Adipocyte (in vitro differentiated cells): ENCODE data around the gene PHC2.

ENCODE experiments used
- DNase-seq: peaks from one replicate; pipeline ENCODE4 v3.0.0-alpha.2; 2015; ENCODE audit warnings: low read depth
- H3K27me3 ChIP-seq: replicated peaks from 2 replicates; pipeline ENCODE4 v1.7.0; 2013; ENCODE audit warnings: mild to moderate bottlenecking, low read length, moderate library complexity; ENCODE audit not compliant: control insufficient read depth, insufficient read depth
- H3K36me3 ChIP-seq: 2 replicates; pipeline ENCODE4 v1.7.0; 2013; ENCODE audit warnings: low read length, mild to moderate bottlenecking, moderate library complexity; ENCODE audit not compliant: control insufficient read depth, insufficient read depth, severe bottlenecking
- H3K4me1 ChIP-seq: 2 replicates; pipeline ENCODE4 v1.7.0; 2013; ENCODE audit warnings: mild to moderate bottlenecking, low read length, moderate library complexity; ENCODE audit not compliant: control insufficient read depth, insufficient read depth
- H3K4me3 ChIP-seq: 2 replicates; pipeline ENCODE4 v1.7.0; 2013; ENCODE audit warnings: mild to moderate bottlenecking, low read length, moderate library complexity
- H3K9ac ChIP-seq: 2 replicates; pipeline ENCODE4 v1.7.0; 2013; ENCODE audit warnings: mild to moderate bottlenecking, low read length, moderate library complexity
- H3K9me3 ChIP-seq: 2 replicates; pipeline ENCODE4 v1.7.0; 2013; ENCODE audit warnings: mild to moderate bottlenecking, low read length, moderate library complexity; ENCODE audit not compliant: control insufficient read depth

PHC2 gene

DNA sequence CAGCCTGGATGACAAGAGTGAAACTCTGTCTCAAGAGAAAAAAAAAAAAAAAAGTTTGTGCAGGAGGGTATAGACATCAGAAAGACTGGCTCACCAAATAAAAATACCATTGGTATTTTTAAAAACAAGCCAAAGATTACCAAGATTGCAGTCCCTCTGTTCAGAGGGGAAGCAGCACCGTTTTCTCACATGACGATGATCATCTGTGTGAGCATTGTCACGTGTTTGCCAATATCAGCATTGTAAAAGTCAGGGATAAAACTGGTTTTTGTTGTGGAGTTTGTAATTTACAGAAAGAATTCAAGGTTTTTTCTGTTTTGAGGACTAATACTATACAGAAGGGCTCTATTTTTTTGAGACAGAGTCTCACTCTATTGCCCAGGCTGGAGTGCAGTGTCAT, 148.1 kb downstream of the PHC2 start:
- no peak for DNase-seq
- H3K4me3 ChIP-seq, result no peak overlapping the region
- no peaks in the 10 kb centered on the region for H3K9me3 ChIP-seq
- H3K27me3 ChIP-seq, result no peaks in the 10 kb centered on the region
- no peak overlapping the region for H3K9ac ChIP-seq
- no peaks in the 10 kb centered on the region for H3K4me1 ChIP-seq
- peaks cover 72% of the 10 kb centered on the region for H3K36me3 ChIP-seq

DNA sequence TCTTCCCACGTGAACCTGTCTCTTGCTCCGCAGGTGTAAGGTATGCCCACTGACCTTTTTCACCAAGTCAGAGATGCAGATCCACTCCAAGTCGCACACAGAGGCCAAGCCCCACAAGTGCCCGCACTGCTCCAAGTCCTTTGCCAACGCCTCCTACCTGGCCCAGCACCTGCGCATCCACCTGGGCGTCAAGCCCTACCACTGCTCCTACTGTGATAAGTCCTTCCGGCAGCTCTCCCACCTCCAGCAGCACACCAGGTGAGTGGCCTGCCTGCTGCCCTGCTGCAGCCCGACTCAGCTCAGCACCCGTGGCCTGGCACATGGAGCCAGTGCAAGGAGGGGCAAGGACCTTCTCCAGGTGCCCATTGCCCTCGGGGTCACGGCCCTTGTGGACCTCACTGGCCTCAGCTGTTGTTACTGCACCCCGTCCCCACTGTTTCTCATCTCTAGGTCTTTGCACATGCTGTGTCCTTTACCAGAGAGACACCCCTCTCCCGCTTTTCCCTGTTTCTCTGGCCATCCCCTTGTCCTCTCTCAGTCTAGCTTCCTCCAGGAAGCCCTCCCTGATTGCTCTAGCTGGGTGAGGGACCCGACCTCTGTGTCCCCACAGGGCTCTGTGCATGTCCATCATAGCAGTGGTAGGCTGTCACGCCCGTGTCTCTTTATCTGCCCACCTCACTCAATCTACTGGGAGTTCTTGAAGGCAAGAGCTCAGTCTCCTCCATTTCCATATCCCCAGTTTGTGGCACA, 149.2 kb downstream of the PHC2 start:
- no peaks in the 10 kb centered on the region for H3K4me1 ChIP-seq
- DNase-seq, result no peak
- H3K27me3 ChIP-seq, result no peaks in the 10 kb centered on the region
- no peak overlapping the region for H3K9ac ChIP-seq
- peaks cover 81% of the 10 kb centered on the region for H3K36me3 ChIP-seq
- H3K9me3 ChIP-seq, result no peaks in the 10 kb centered on the region
- no peak overlapping the region for H3K4me3 ChIP-seq

GRCh38 chr1:33280091-33280661, 150.7 kb downstream of the PHC2 start:
- Histone ChIP-seq H3K9ac (no peak overlapping the region), H3K36me3 (peaks cover 77% of the 10 kb centered on the region), H3K4me1 (no peaks in the 10 kb centered on the region), H3K27me3 (no peaks in the 10 kb centered on the region), H3K9me3 (no peaks in the 10 kb centered on the region), H3K4me3 (no peak overlapping the region)
- DNase-seq, result no peak

- no peak for DNase-seq
- H3K36me3 ChIP-seq, result peaks cover 55% of the 10 kb centered on the region
- H3K9ac ChIP-seq, result no peak overlapping the region
- no peaks in the 10 kb centered on the region for H3K9me3 ChIP-seq
- no peaks in the 10 kb centered on the region for H3K4me1 ChIP-seq
- H3K27me3 ChIP-seq, result no peaks in the 10 kb centered on the region
- no peak overlapping the region for H3K4me3 ChIP-seq
These were observed 153.3 kb downstream of the PHC2 start for GRCh38 chr1:33277488-33278084.

- DNase-seq, result no peak
- H3K27me3 ChIP-seq, result no peaks in the 10 kb centered on the region
- no peaks in the 10 kb centered on the region for H3K4me1 ChIP-seq
- H3K9me3 ChIP-seq, result no peaks in the 10 kb centered on the region
- peaks cover 48% of the 10 kb centered on the region for H3K36me3 ChIP-seq
- H3K9ac ChIP-seq, result no peak overlapping the region
- H3K4me3 ChIP-seq, result no peak overlapping the region
These were observed 154.2 kb downstream of the PHC2 start for GRCh38 chr1:33276573-33277298.

DNA sequence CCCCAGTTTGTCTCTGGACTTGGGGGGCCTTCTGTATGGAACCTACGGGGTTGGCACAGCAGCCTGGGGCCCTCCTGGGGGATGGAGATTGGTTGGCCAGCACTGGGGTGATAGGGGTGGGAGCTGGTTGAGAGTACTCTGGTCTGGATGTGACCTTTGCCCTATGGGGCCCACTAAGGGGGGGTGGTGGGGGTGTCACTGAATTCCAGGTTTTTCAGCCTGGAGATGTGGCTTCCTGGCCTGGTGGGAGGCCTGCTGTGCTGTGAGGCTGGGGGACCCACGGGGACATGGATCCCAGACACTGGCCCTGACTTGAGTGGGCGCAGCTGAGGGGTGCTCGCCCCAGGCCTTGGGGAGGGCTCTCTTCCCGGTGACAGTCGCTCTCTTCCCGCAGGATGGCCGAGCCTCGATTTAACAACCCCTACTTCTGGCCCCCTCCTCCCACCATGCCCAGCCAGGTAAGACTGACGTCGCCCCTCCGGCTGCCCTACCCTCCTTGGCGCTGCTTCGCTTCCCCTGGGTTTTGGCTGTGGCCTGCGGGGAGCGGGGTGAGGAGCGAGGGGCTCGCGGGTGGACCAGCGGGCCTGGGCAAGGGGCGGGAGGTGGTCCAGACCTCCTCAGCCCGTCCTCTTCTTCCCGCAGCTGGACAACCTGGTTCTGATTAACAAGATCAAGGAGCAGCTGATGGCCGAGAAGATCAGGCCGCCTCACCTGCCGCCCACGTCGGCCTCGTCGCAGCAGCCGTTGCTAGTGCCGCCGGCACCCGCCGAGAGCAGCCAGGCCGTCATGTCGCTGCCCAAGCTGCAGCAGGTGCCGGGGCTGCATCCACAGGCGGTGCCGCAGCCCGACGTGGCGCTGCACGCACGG, 155.0 kb downstream of the PHC2 start:
- Histone ChIP-seq H3K9me3 (no peaks in the 10 kb centered on the region), H3K4me3 (no peak overlapping the region), H3K4me1 (no peaks in the 10 kb centered on the region), H3K9ac (no peak overlapping the region), H3K36me3 (peaks cover 40% of the 10 kb centered on the region), H3K27me3 (no peaks in the 10 kb centered on the region)
- DNase-seq, result no peak

DNA sequence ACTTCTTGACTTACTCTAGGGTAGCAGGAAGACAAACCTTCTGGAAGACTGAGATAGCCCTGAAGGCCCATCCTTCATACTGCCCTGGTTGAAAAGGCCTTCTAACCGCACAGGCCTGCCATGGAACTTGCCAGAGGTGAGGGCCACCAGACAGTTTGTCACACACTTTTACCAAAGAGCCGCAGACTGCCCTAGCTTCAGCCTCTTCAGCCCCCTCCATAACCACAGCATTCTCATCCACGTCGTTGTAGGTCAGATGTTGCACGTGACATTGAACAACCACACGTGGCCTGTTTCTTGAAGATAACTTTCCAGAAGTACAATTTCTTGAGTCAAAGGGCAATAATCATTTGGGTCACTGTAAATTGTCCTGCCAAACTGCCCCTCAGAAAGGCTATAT, 155.7 kb downstream of the PHC2 start:
- H3K4me3 ChIP-seq, result no peak overlapping the region
- H3K27me3 ChIP-seq, result no peaks in the 10 kb centered on the region
- DNase-seq, result no peak
- H3K36me3 ChIP-seq, result peaks cover 37% of the 10 kb centered on the region
- no peak overlapping the region for H3K9ac ChIP-seq
- H3K4me1 ChIP-seq, result no peaks in the 10 kb centered on the region
- no peaks in the 10 kb centered on the region for H3K9me3 ChIP-seq

DNA sequence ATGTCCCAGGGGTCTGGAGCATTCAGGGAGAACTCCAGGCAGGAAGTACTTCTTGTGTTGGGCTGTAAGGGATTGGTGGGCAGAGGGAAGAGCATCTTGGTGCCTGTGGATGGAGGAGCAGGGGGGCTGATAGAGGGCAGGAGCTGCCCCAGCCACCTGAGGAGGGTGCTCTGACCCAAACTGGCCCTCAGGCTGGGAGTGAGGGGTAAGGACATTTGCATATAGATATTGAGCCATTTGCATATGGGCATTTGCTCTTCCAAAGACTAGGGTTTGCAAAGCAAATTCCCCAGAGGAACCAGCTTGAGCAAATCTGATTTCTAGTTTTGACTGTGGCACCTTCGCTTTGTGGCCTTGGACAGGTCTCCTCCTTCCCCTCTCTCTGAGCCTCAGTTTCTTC, 156.4 kb downstream of the PHC2 start:
- H3K36me3 ChIP-seq, result peaks cover 34% of the 10 kb centered on the region
- no peaks in the 10 kb centered on the region for H3K27me3 ChIP-seq
- no peak for DNase-seq
- H3K4me3 ChIP-seq, result no peak overlapping the region
- no peaks in the 10 kb centered on the region for H3K4me1 ChIP-seq
- H3K9ac ChIP-seq, result no peak overlapping the region
- no peaks in the 10 kb centered on the region for H3K9me3 ChIP-seq

DNA sequence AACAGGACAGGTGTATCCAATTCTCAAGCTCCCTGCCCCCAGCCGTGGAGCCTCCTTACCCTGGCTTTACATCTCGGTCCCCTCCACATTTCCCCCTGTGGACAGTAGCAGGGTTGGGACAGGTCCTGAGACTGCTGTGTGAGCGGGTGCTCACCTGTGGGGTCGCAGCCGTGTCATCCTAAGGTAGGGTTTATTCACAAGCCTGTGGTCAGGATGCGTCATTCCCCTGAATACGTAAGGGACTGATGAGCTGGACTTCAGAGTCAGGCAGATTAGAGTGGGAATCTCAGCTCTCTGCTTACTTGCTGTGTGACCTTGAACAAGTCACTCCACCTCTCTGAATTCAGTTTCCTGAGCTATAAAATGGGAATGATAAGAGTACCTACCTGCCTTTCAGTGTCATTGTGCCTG, 156.9 kb downstream of the PHC2 start:
- no peak for DNase-seq
- Histone ChIP-seq H3K27me3 (no peaks in the 10 kb centered on the region), H3K9me3 (no peaks in the 10 kb centered on the region), H3K36me3 (peaks cover 30% of the 10 kb centered on the region), H3K9ac (no peak overlapping the region), H3K4me3 (no peak overlapping the region), H3K4me1 (peaks cover 5% of the 10 kb centered on the region)
